Fibroblast of mammary gland (primary cell): ENCODE data around the gene TTBK2.

ENCODE experiments used
- DNase-seq: peaks from one replicate; pipeline ENCODE4 v3.0.0-alpha.2; 2010; ENCODE audit warnings: low read depth
- H3K4me3 ChIP-seq: 2 replicates; pipeline ENCODE4 v1.5.1; 2011; ENCODE audit warnings: low read depth, mild to moderate bottlenecking, low read length, moderate library complexity; ENCODE audit not compliant: control insufficient read depth
- CTCF ChIP-seq: conservative IDR thresholded peaks from 2 replicates; pipeline ENCODE4 v1.5.1; 2011; ENCODE audit warnings: low read depth, low read length, inconsistent platforms; ENCODE audit not compliant: control insufficient read depth, insufficient read depth

Gene TTBK2

GRCh38 chr15:42854576-42854975 is 66.0 kb downstream of the TTBK2 start:
- no peak for DNase-seq
- no peak for TF ChIP-seq CTCF
- H3K4me3 ChIP-seq, result no peak overlapping the region

- H3K4me3 ChIP-seq, result no peak overlapping the region
- no peak for DNase-seq
- TF ChIP-seq CTCF, result no peak
Measured at GRCh38 chr15:42849836-42850235, 70.7 kb downstream of the TTBK2 start.

GRCh38 chr15:42848846-42849245 is 71.7 kb downstream of the TTBK2 start:
- TF ChIP-seq CTCF, result no peak
- DNase-seq, result no peak
- H3K4me3 ChIP-seq, result no peak overlapping the region

- TF ChIP-seq CTCF, result no peak
- H3K4me3 ChIP-seq, result no peak overlapping the region
- DNase-seq, result no peak
Measured at GRCh38 chr15:42846647-42847046, 73.9 kb downstream of the TTBK2 start.

GRCh38 chr15:42845581-42845980 is 75.0 kb downstream of the TTBK2 start:
- no peak for DNase-seq
- no peak for TF ChIP-seq CTCF
- no peak overlapping the region for H3K4me3 ChIP-seq

- TF ChIP-seq CTCF, result no peak
- DNase-seq, result no peak
- H3K4me3 ChIP-seq, result no peak overlapping the region
Measured at GRCh38 chr15:42843699-42844098, 76.9 kb downstream of the TTBK2 start.

GRCh38 chr15:42836251-42836650 is 84.3 kb downstream of the TTBK2 start:
- peak; percentile 7 for DNase-seq
- TF ChIP-seq CTCF, result no peak
- H3K4me3 ChIP-seq, result no peak overlapping the region
